ENCODE results near the gene KCNIP1.

- no peak for TF ChIP-seq CTCF (IDR thresholded peaks at IDR 0.05)
- no peak for TF ChIP-seq POLR2A (IDR thresholded peaks at IDR 0.05)
- no peak for TF ChIP-seq POLR2AphosphoS5 (IDR thresholded peaks at IDR 0.05)
These were observed 253.4 kb downstream of the KCNIP1 start for GRCh38 chr5:170757182-170757601.
